ENCODE measurements around the gene RAVER1. TPM values are rescaled to one million over a fixed set of nuclear protein-coding genes. Genes with fewer than 3 reads are reported as not detected.

The RAVER1 gene
- total and polyA plus RNA-seq, 2 of the 13 experiments (the other 11 are each of a cell fraction or from before 2014, with no cell fraction given): 3.6 to 7.9 TPM

- TF ChIP-seq SMARCE1 (IDR thresholded peaks at IDR 0.05; ENCODE audit: borderline replicate concordance) (no peak), ZMYM2 (CRISPR knock-in tag; IDR thresholded peaks at IDR 0.05) (no peak), ZNF367 (CRISPR knock-in tag; IDR thresholded peaks at IDR 0.05; ENCODE audit: borderline replicate concordance) (no peak), ZNF510 (CRISPR knock-in tag; IDR thresholded peaks at IDR 0.05; ENCODE audit: low read depth) (0 out of 2 replicates have a peak, but pooled peaks have one; percentile 53), RAD21 (CRISPR knock-in tag; IDR thresholded peaks at IDR 0.05) (no peak), FOXP4 (CRISPR knock-in tag; IDR thresholded peaks at IDR 0.05) (no peak), BCL6 (CRISPR knock-in tag; IDR thresholded peaks at IDR 0.05) (no peak), ZNF577 (CRISPR knock-in tag; IDR thresholded peaks at IDR 0.05; ENCODE audit: borderline replicate concordance, low read depth) (no peak), ZSCAN12 (CRISPR knock-in tag; IDR thresholded peaks at IDR 0.05) (no peak), HNRNPUL1 (IDR thresholded peaks at IDR 0.05; ENCODE audit: low read depth, low read length) (no peak), ZNF567 (CRISPR knock-in tag; IDR thresholded peaks at IDR 0.05; ENCODE audit: borderline replicate concordance) (no peak), MLX (CRISPR knock-in tag; IDR thresholded peaks at IDR 0.05) (no peak), ZNF468 (CRISPR knock-in tag; IDR thresholded peaks at IDR 0.05) (no peak), MTA3 (CRISPR knock-in tag; IDR thresholded peaks at IDR 0.05) (no peak), ZNF235 (CRISPR knock-in tag; IDR thresholded peaks at IDR 0.05; ENCODE audit: borderline replicate concordance) (peak; percentile 26; the same call in 1 of the 2 replicates), POLR2AphosphoS2 (IDR thresholded peaks at IDR 0.05; ENCODE audit: low read depth, low read length) (no peak), ZNF264 (CRISPR knock-in tag; IDR thresholded peaks at IDR 0.05) (no peak), BATF2 (CRISPR knock-in tag; IDR thresholded peaks at IDR 0.05) (no peak), HNF1A (IDR thresholded peaks at IDR 0.05; ENCODE audit: low read depth) (no peak), HNF1A (CRISPR knock-in tag; IDR thresholded peaks at IDR 0.05; ENCODE audit: borderline replicate concordance) (no peak), MED1 (CRISPR knock-in tag; IDR thresholded peaks at IDR 0.05) (0 out of 2 replicates have a peak, but pooled peaks have one; percentile 27), PAX8 (CRISPR knock-in tag; IDR thresholded peaks at IDR 0.05; ENCODE audit: borderline replicate concordance) (no peak), NFIC (IDR thresholded peaks at IDR 0.05; ENCODE audit: low read length) (no peak), RCOR2 (CRISPR knock-in tag; IDR thresholded peaks at IDR 0.05) (no peak), CENPX (CRISPR knock-in tag; IDR thresholded peaks at IDR 0.05) (no peak), THAP11 (CRISPR knock-in tag; IDR thresholded peaks at IDR 0.05) (no peak)
Observed at GRCh38 chr19:10289167-10289835, 44.0 kb downstream of the RAVER1 start (continued).

All from HepG2 (cell line).